Retinal pigment epithelial cell (primary cell): Measurements from ENCODE around the gene ARHGEF7.

Source experiments
- DNase-seq: peaks from one replicate; pipeline ENCODE4 v3.0.0-alpha.2; 2010; ENCODE audit warnings: low read depth
- H3K4me3 ChIP-seq: 2 replicates; pipeline ENCODE4 v1.5.1; 2011; ENCODE audit warnings: mild to moderate bottlenecking, low read length, control low read depth, moderate library complexity
- CTCF ChIP-seq: conservative IDR thresholded peaks from 2 replicates; pipeline ENCODE4 v1.5.1; 2011; ENCODE audit warnings: low read depth, low read length, control low read depth, inconsistent platforms

Gene ARHGEF7

GRCh38 chr13:111286749-111287148 lies 171.6 kb downstream of the ARHGEF7 start:
- DNase-seq = no peak
- H3K4me3 ChIP-seq = no peak overlapping the region
- TF ChIP-seq CTCF = no peak

- no peak for DNase-seq
- TF ChIP-seq CTCF = no peak
- no peak overlapping the region for H3K4me3 ChIP-seq
Observed at GRCh38 chr13:111287201-111287600, 172.1 kb downstream of the ARHGEF7 start.

- no peak for TF ChIP-seq CTCF
- no peak overlapping the region for H3K4me3 ChIP-seq
- DNase-seq = no peak
Observed at GRCh38 chr13:111288276-111288675, 173.2 kb downstream of the ARHGEF7 start.

- no peak for TF ChIP-seq CTCF
- no peak for DNase-seq
- H3K4me3 ChIP-seq = no peak overlapping the region
Observed at GRCh38 chr13:111289251-111289650, 174.1 kb downstream of the ARHGEF7 start.

- no peak for DNase-seq
- no peak overlapping the region for H3K4me3 ChIP-seq
- TF ChIP-seq CTCF = no peak
Observed at GRCh38 chr13:111291908-111292307, 176.8 kb downstream of the ARHGEF7 start.

GRCh38 chr13:111292710-111293485 lies 177.8 kb downstream of the ARHGEF7 start:
- TF ChIP-seq CTCF = no peak
- H3K4me3 ChIP-seq = no peak overlapping the region
- no peak for DNase-seq

GRCh38 chr13:111295886-111296285 lies 180.8 kb downstream of the ARHGEF7 start:
- TF ChIP-seq CTCF = no peak
- DNase-seq = no peak
- no peak overlapping the region for H3K4me3 ChIP-seq
